NB4 (cell line): ENCODE data around the gene TMEM170B.

ENCODE experiments used
- MAX ChIP-seq: IDR thresholded peaks from 2 replicates; pipeline ENCODE4 v1.6.1; 2011; ENCODE audit warnings: low read depth, low read length
- MYC ChIP-seq: IDR thresholded peaks from 2 replicates; pipeline ENCODE4 v1.6.1; 2011; ENCODE audit warnings: low read depth, low read length
- POLR2A ChIP-seq: IDR thresholded peaks from 2 replicates; pipeline ENCODE4 v1.6.1; 2011; ENCODE audit warnings: mild to moderate bottlenecking; ENCODE audit not compliant: insufficient read length; ENCODE audit errors: extremely low read depth
- TF ChIP-seq, protein P1 (sequence below): IDR thresholded peaks from one replicate; pipeline ENCODE4 v1.5.1; 2012; ENCODE audit warnings: low read depth, low read length

DNA sequence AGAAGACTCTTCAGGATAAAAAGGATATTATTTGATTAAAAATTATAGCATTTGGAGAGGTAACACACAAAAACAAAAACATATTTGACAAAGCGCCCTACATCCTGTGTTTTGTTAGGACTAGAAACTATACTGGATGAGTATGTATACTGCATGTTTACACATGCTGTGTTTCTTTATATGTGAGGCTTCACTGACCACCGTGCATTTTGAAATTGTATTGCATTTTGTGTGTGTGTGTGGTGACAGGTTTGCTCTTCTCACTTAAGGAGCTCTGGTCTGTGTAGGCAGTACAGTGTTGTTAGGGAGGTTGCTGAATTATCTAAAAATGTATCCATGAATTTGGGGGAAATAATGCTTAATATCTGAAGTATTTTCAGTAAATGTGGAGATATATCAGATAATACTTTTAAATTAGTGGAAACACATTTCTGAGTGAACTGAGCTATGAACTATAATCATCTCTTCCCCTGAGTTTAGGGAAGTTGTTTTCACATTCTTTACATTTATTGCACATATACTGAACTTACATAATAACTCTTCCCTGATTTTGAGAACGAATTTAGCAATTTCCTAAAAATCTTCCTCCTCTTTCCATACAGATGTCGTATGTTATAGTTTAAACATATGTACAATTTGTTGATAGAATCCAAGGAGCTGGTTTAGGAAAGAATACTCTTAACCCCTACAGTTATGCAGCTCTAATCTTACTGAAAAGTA is 43.3 kb downstream of the TMEM170B start:
- no peak for TF ChIP-seq POLR2A
- TF ChIP-seq, protein P1, sequence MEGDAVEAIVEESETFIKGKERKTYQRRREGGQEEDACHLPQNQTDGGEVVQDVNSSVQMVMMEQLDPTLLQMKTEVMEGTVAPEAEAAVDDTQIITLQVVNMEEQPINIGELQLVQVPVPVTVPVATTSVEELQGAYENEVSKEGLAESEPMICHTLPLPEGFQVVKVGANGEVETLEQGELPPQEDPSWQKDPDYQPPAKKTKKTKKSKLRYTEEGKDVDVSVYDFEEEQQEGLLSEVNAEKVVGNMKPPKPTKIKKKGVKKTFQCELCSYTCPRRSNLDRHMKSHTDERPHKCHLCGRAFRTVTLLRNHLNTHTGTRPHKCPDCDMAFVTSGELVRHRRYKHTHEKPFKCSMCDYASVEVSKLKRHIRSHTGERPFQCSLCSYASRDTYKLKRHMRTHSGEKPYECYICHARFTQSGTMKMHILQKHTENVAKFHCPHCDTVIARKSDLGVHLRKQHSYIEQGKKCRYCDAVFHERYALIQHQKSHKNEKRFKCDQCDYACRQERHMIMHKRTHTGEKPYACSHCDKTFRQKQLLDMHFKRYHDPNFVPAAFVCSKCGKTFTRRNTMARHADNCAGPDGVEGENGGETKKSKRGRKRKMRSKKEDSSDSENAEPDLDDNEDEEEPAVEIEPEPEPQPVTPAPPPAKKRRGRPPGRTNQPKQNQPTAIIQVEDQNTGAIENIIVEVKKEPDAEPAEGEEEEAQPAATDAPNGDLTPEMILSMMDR, result no peak
- no peak for TF ChIP-seq MAX
- TF ChIP-seq MYC, result no peak
